GM12878 (cell line): ENCODE data around the gene ARHGAP9. TPM values are rescaled to one million over a fixed set of nuclear protein-coding genes. Genes with fewer than 3 reads are reported as not detected.

Experiments
- ATAC-seq: fragments of 200-7000 bp; cut with Tn5 transposase; 3 replicates; pipeline ENCODE4 v1.9.1; 2020; ENCODE audit warnings: mild to moderate bottlenecking, moderate library complexity
- BruUV-seq: library from RNA; stranded (reverse); fragments of 400-500 nt; replicated peaks from 2 replicates; lab custom pipeline; 2021; lab: Mats Ljungman, UMichigan
- CTCF ChIA-PET: fragments of 300-600 bp; sonication (Branson Sonifier 250); formaldehyde crosslinking; extraction: SDS; loops from one replicate; lab custom pipeline; 2021; ENCODE audit warnings: inconsistent platforms; lab: Yijun Ruan, JAX
- POLR2A ChIA-PET: fragments of 350-600 bp; formaldehyde crosslinking; extraction: SDS; loops from one replicate; lab custom pipeline; 2021; ENCODE audit warnings: inconsistent platforms; lab: Charles Lee
- RAD21 ChIA-PET: fragments of 300-600 bp; sonication (Branson Sonifier 250); formaldehyde crosslinking; loops from one replicate; lab custom pipeline; 2023; ENCODE audit warnings: antibody characterized with exemption; ENCODE audit not compliant: unreplicated experiment; lab: Charles Lee
- SMC1A ChIA-PET: fragments of 300-600 bp; sonication (Branson Sonifier 250); formaldehyde crosslinking; loops from one replicate; lab custom pipeline; 2023; ENCODE audit not compliant: unreplicated experiment, uncharacterized antibody; lab: Charles Lee
- DNase-seq: peaks from one replicate; pipeline ENCODE4 v3.0.0-alpha.2; 2011; ENCODE audit warnings: low read depth, low spot score
- FAIRE-seq: peaks from 3 replicates; lab custom pipeline; 2011; peaks lifted over from hg19 to GRCh38; lab: Jason Lieb, UNC
- H2AFZ ChIP-seq: 2 replicates; pipeline ENCODE4 v1.6.0; 2011; ENCODE audit warnings: low read depth, low read length, control low read depth; ENCODE audit not compliant: control insufficient read depth
- H3K27ac ChIP-seq: 2 replicates; pipeline ENCODE4 v1.5.1; 2011; ENCODE audit warnings: control low read depth; ENCODE audit not compliant: control insufficient read depth, insufficient read depth
- H3K27me3 ChIP-seq, 2 experiments: replicated peaks in 1 of 2; 2 replicates each; pipeline versions ENCODE4 v1.6.0 to v1.6.1; 2011; ENCODE audit warnings: low read length in 1 of 2; ENCODE audit not compliant: control insufficient read depth in 2 of 2, insufficient read depth in 2 of 2
- H3K36me3 ChIP-seq, 2 experiments: 2 replicates each; pipeline ENCODE4 v1.5.1; 2011; ENCODE audit warnings: low read length in 1 of 2; ENCODE audit not compliant: control insufficient read depth in 2 of 2, insufficient read depth in 2 of 2
- H3K4me1 ChIP-seq: 2 replicates; pipeline ENCODE4 v1.6.1; 2011; ENCODE audit warnings: mild to moderate bottlenecking, low read length, moderate library complexity, mixed read lengths; ENCODE audit not compliant: control insufficient read depth, insufficient read depth
- H3K4me2 ChIP-seq: 2 replicates; pipeline ENCODE4 v1.6.0; 2011; ENCODE audit warnings: control low read depth; ENCODE audit not compliant: control insufficient read depth, insufficient read depth
- H3K4me3 ChIP-seq: fragments of 200-600 bp; sonication (generic); 2 replicates; pipeline ENCODE4 v1.5.1; 2016
- H3K79me2 ChIP-seq: 2 replicates; pipeline ENCODE4 v1.6.0; 2011; ENCODE audit warnings: low read length; ENCODE audit not compliant: control insufficient read depth, insufficient read depth
- H3K9ac ChIP-seq: 2 replicates; pipeline ENCODE4 v1.8.0; 2011; ENCODE audit warnings: low read length, control low read depth, mixed read lengths; ENCODE audit not compliant: control insufficient read depth, insufficient read depth
- H3K9me3 ChIP-seq: replicated peaks from 3 replicates; pipeline ENCODE4 v1.5.1; 2011; ENCODE audit warnings: mild to moderate bottlenecking, low read length; ENCODE audit not compliant: control insufficient read depth, insufficient read depth
- H4K20me1 ChIP-seq: 2 replicates; pipeline ENCODE4 v1.6.0; 2011; ENCODE audit not compliant: control insufficient read depth, insufficient read depth
- CEBPB ChIP-seq, 2 experiments: fragments of 150-350 bp in 1 of 2; IDR thresholded peaks; 2 replicates each; pipeline ENCODE4 v1.6.1; 2012 to 2014; ENCODE audit warnings: low read depth in 2 of 2, low read length in 2 of 2, borderline replicate concordance in 1 of 2, inconsistent platforms in 1 of 2
- CHD1 ChIP-seq: IDR thresholded peaks from 2 replicates; pipeline ENCODE4 v1.6.1; 2012; ENCODE audit warnings: low read depth, low read length, improper control_type of control experiment
- CREB1 ChIP-seq: IDR thresholded peaks from 2 replicates; pipeline ENCODE4 v1.6.1; 2012; ENCODE audit warnings: low read depth, mild to moderate bottlenecking, inconsistent platforms
- EP300 ChIP-seq, 2 experiments: fragments of 150-350 bp in 1 of 2; IDR thresholded peaks; 2 replicates each; pipeline ENCODE4 v1.6.1; 2011 to 2012; ENCODE audit warnings: low read depth in 2 of 2, low read length in 2 of 2, borderline replicate concordance in 1 of 2, improper control_type of control experiment in 1 of 2, inconsistent platforms in 1 of 2; ENCODE audit not compliant: control insufficient read depth in 1 of 2
- HDGF ChIP-seq: fragments of 450-650 bp; IDR thresholded peaks from 2 replicates; pipeline ENCODE4 v1.6.1; 2016; ENCODE audit warnings: antibody characterized with exemption
- JUND ChIP-seq: IDR thresholded peaks from 2 replicates; pipeline ENCODE4 v1.6.1; 2012; ENCODE audit warnings: low read depth, mild to moderate bottlenecking, low read length, improper control_type of control experiment, moderate library complexity
- KAT2A ChIP-seq: conservative IDR thresholded peaks from 2 replicates; pipeline ENCODE4 v1.6.1; 2011; ENCODE audit warnings: low read depth, low read length; ENCODE audit not compliant: control insufficient read depth
- NR2C1 ChIP-seq: fragments of 450-650 bp; IDR thresholded peaks from 2 replicates; pipeline ENCODE4 v1.6.1; 2017; ENCODE audit warnings: antibody characterized with exemption, mild to moderate bottlenecking, moderate library complexity
- WGBS: methylation state at CpG from one replicate; pipeline ENCODE4 v1.1.6; 2016; ENCODE audit warnings: low lambda C conversion rate; ENCODE audit not compliant: insufficient replicate concordance, insufficient coverage; ENCODE audit errors: missing lambda C conversion rate; 5-methylcytosine and 5-hydroxymethylcytosine counted together
- in situ Hi-C: fragments of 300-500 bp; cut with MboI; formaldehyde crosslinking; loops from 9 replicates; pipeline ENCODE4 v1.14.3; 2018; ENCODE audit warnings: mixed read lengths
- intact Hi-C: fragments of 100-400 bp; cut with micrococcal nuclease; formaldehyde crosslinking; loops from one replicate; pipeline ENCODE4 v1.14.2; 2022; ENCODE audit not compliant: unreplicated experiment
- polyA plus RNA-seq, 11 experiments: library from polyadenylated mRNA; depleted of rRNA in 4 of 11; unstranded in 6 of 11; stranded (reverse) in 5 of 11; fragments of >200 nt; fragmentation: Nextera tagmentation in 4 of 11; fragmentation: Illumina TruSeq in 1 of 11; extraction: Ambion mirVana in 4 of 11; extraction: Trizol in 1 of 11; gene quantifications; 1 replicate in 1 of 11; 2 replicates in 10 of 11; pipeline versions ENCODE4 v1.2.1 to v1.2.3, GENCODE V29; 2011 to 2016; ENCODE audit warnings: inconsistent platforms in 2 of 11, missing spikeins in 2 of 11, low read depth in 1 of 11
- total RNA-seq, 4 experiments: library from RNA; depleted of rRNA in 3 of 4; stranded (reverse); fragments of >200 nt in 3 of 4; fragmentation: Illumina TruSeq in 1 of 4; extraction: Trizol in 1 of 4; gene quantifications; 2 replicates each; pipeline versions ENCODE4 v1.2.1 to v1.2.3, GENCODE V29; 2013 to 2021
- TF ChIP-seq, protein P1 (sequence below): fragments of 450-650 bp; IDR thresholded peaks from 2 replicates; pipeline ENCODE4 v1.6.1; 2018; ENCODE audit warnings: borderline replicate concordance, mild to moderate bottlenecking; ENCODE audit not compliant: partially characterized antibody
- TF ChIP-seq, protein P2 (sequence below): fragments of 450-650 bp; IDR thresholded peaks from 2 replicates; pipeline ENCODE4 v1.6.1; 2016; ENCODE audit warnings: mild to moderate bottlenecking

ARHGAP9 gene
- total and polyA plus RNA-seq, 10 of the 15 experiments (the other 5 are each of a cell fraction or from before 2014, with no cell fraction given): 19.5 to 102 (median 76.8) TPM

DNA sequence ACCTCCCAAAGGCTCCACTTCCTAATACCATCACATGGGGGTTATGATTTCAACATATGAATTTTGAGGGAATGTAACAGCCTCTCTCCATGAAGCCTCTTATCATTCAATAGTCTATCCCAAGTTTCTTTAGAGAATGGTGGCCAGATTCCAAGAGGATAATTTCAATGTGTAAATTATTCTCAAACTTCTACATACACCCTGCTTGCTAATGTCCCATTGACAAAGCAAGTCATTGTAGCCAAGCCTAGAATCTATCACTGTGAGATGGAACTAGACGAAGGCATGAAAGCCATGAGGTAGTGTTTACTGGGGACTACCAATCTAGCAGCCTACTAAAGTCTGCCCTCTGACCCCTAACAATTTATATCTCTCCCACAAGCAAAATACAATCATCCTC is 41.3 kb downstream of the ARHGAP9 start:
- H2AFZ ChIP-seq: no peak overlapping the region
- H3K9ac ChIP-seq: no peak overlapping the region
- FAIRE-seq (no peak), ATAC-seq (no peak), DNase-seq (no peak)
- H3K79me2 ChIP-seq: no peaks in the 10 kb centered on the region
- H3K27me3 ChIP-seq: no peaks in the 10 kb centered on the region
- no peaks in the 10 kb centered on the region for H3K4me1 ChIP-seq
- ChIA-PET SMC1A (interaction anchor here (0.9 kb wide), 1 partner anchor 12 kb away, joined by 3 read pairs; no protein-coding TSS in a partner anchor), CTCF (interaction anchor here (0.5 to 3.4 kb wide), 2 partner anchors 15 to 375 kb away, joined by 3 to 25 read pairs; partner anchors contain the start of gene INHBE), POLR2A (no interaction called here), RAD21 (no interaction called here)
- intact Hi-C loops (no loop called here), in situ Hi-C loops (no loop called here)
- BruUV-seq: no TSS peak
- no peaks in the 10 kb centered on the region; the same call in 1 of the 3 replicates for H3K9me3 ChIP-seq
- no peak overlapping the region for H3K4me2 ChIP-seq
- H3K36me3 ChIP-seq: no peaks in the 10 kb centered on the region
- H3K27ac ChIP-seq: no peak overlapping the region
- TF ChIP-seq NR2C1: no peak
- no peak for TF ChIP-seq CEBPB (IDR thresholded peaks at IDR 0.05; ENCODE audit: borderline replicate concordance in 1 of 2, low read depth in 2 of 2, low read length in 2 of 2)
- TF ChIP-seq HDGF: no peak
- TF ChIP-seq, protein P1, sequence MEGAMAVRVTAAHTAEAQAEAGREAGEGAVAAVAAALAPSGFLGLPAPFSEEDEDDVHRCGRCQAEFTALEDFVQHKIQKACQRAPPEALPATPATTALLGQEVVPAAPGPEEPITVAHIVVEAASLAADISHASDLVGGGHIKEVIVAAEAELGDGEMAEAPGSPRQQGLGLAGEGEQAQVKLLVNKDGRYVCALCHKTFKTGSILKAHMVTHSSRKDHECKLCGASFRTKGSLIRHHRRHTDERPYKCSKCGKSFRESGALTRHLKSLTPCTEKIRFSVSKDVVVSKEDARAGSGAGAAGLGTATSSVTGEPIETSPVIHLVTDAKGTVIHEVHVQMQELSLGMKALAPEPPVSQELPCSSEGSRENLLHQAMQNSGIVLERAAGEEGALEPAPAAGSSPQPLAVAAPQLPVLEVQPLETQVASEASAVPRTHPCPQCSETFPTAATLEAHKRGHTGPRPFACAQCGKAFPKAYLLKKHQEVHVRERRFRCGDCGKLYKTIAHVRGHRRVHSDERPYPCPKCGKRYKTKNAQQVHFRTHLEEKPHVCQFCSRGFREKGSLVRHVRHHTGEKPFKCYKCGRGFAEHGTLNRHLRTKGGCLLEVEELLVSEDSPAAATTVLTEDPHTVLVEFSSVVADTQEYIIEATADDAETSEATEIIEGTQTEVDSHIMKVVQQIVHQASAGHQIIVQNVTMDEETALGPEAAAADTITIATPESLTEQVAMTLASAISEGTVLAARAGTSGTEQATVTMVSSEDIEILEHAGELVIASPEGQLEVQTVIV: no peak
- TF ChIP-seq, protein P2, sequence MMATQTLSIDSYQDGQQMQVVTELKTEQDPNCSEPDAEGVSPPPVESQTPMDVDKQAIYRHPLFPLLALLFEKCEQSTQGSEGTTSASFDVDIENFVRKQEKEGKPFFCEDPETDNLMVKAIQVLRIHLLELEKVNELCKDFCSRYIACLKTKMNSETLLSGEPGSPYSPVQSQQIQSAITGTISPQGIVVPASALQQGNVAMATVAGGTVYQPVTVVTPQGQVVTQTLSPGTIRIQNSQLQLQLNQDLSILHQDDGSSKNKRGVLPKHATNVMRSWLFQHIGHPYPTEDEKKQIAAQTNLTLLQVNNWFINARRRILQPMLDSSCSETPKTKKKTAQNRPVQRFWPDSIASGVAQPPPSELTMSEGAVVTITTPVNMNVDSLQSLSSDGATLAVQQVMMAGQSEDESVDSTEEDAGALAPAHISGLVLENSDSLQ: no peak
- no peak for TF ChIP-seq JUND
- no peak for TF ChIP-seq EP300 (IDR thresholded peaks at IDR 0.05; ENCODE audit: borderline replicate concordance in 1 of 2, control insufficient read depth in 1 of 2, low read depth in 2 of 2, low read length in 2 of 2)
- no peak for TF ChIP-seq CHD1
- no peak for TF ChIP-seq KAT2A
- no peak for TF ChIP-seq CREB1
- no peak overlapping the region for H3K4me3 ChIP-seq
- H4K20me1 ChIP-seq: no peaks in the 10 kb centered on the region
- WGBS: 90% methylated on average over 1 of the region's 1 CpG
